Activated naive CD8-positive, alpha-beta T cell treated with anti-CD3 and anti-CD28 coated beads, Interleukin-2, amount 10 ng/mL, durations not matched to agents 7 days and 5 days (primary cell): Measurements from ENCODE around the gene KLF13. TPM values are rescaled to one million over a fixed set of nuclear protein-coding genes. Genes with fewer than 3 reads are reported as not detected.

Experiments used
- ATAC-seq: fragments of 150-1000 bp; cut with Tn5 transposase; one replicate; pipeline ENCODE4 v1.10.0; 2021; ENCODE audit warnings: low read depth, moderate library complexity
- POLR2A ChIA-PET: fragments of 350-600 bp; sonication (Branson Sonifier 250); formaldehyde crosslinking; loops from one replicate; lab custom pipeline; 2021; ENCODE audit warnings: antibody characterized with exemption; lab: Charles Lee
- DNase-seq: peaks from one replicate; pipeline ENCODE4 v3.0.0; 2021
- H3K27ac Mint-ChIP-seq: one replicate; pipeline ENCODE4 v1.8.0; 2022; ENCODE audit warnings: mild to moderate bottlenecking, mixed read lengths
- H3K27me3 Mint-ChIP-seq: one replicate; pipeline ENCODE4 v1.8.0; 2022; ENCODE audit warnings: mild to moderate bottlenecking, moderate library complexity, mixed read lengths
- H3K36me3 Mint-ChIP-seq: one replicate; pipeline ENCODE4 v1.8.0; 2021; ENCODE audit warnings: mild to moderate bottlenecking, mixed read lengths
- H3K4me1 Mint-ChIP-seq: one replicate; pipeline ENCODE4 v1.8.0; 2021; ENCODE audit warnings: mixed read lengths
- H3K4me3 Mint-ChIP-seq: one replicate; pipeline ENCODE4 v1.8.0; 2022; ENCODE audit warnings: mild to moderate bottlenecking, moderate library complexity, mixed read lengths
- H3K9me3 Mint-ChIP-seq: one replicate; pipeline ENCODE4 v1.8.0; 2021; ENCODE audit warnings: mixed read lengths
- total RNA-seq, 2 experiments: library from RNA; stranded (reverse); gene quantifications; one replicate each; pipeline ENCODE4 v1.2.3, GENCODE V29; 2021

The KLF13 gene
- total RNA-seq, 2 experiments from 2014 or later, result 230 to 252 TPM

DNA sequence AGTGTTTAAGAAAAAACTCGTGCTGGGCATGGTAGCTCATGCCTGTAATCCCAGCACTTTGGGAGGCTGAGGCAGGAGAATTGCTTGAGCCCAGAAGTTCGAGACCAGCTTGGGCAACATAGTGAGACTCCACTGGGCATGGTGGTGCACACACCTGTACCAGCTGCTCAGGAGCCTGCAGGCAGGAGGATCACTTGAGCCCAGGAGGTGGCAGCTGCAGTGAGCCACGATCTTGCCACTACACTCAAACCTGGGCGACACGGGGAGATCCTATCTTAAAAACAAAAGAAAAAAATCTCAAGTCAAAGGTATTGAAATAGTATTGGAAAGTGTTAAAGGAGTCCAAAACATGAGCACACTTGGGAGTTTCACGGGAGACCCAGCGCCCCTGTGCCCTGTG is 14.0 kb downstream of the KLF13 start:
- Mint-ChIP-seq H3K36me3 (peaks cover 7% of the 10 kb centered on the region), H3K9me3 (no peaks in the 10 kb centered on the region), H3K27ac (peak overlapping the region; percentile 100), H3K4me1 (peaks cover 92% of the 10 kb centered on the region), H3K4me3 (peak overlapping the region; percentile 56), H3K27me3 (no peaks in the 10 kb centered on the region)
- DNase-seq (no peak), ATAC-seq (no peak)
- POLR2A ChIA-PET, result interaction anchor here (11.5 to 18.1 kb wide), 2 partner anchors 13 to 20 kb away, joined by 126 to 390 read pairs; partner anchors contain the start of gene KLF13

DNA sequence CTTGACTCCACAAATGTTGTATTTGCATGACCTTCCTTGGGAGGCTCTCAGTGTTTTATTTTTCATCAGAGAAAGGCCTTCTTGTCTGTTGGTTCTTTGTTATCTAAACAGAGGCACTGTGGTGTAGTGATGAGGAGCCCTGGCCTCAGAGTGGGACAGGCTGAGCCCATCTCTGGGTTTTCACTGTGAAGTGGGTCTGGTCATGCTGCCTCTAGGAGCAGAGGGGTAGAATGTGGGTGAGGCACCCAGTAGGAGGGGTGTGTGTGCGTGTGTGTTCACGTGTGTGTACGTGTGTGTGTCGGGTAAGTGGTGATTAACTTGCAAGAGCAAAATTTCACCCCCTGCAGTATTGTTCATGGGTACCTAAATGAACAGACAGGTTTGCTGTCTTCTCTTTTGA is 14.4 kb downstream of the KLF13 start:
- H3K36me3 Mint-ChIP-seq, result peaks cover 9% of the 10 kb centered on the region
- DNase-seq (no peak), ATAC-seq (no peak)
- no peaks in the 10 kb centered on the region for H3K27me3 Mint-ChIP-seq
- H3K4me3 Mint-ChIP-seq, result peak overlapping the region; percentile 54
- H3K9me3 Mint-ChIP-seq, result no peaks in the 10 kb centered on the region
- POLR2A ChIA-PET, result interaction anchor here (11.5 to 18.1 kb wide), 2 partner anchors 14 to 20 kb away, joined by 126 to 390 read pairs; partner anchors contain the start of gene KLF13
- peak overlapping the region; percentile 100 for H3K27ac Mint-ChIP-seq
- peaks cover 87% of the 10 kb centered on the region for H3K4me1 Mint-ChIP-seq

DNA sequence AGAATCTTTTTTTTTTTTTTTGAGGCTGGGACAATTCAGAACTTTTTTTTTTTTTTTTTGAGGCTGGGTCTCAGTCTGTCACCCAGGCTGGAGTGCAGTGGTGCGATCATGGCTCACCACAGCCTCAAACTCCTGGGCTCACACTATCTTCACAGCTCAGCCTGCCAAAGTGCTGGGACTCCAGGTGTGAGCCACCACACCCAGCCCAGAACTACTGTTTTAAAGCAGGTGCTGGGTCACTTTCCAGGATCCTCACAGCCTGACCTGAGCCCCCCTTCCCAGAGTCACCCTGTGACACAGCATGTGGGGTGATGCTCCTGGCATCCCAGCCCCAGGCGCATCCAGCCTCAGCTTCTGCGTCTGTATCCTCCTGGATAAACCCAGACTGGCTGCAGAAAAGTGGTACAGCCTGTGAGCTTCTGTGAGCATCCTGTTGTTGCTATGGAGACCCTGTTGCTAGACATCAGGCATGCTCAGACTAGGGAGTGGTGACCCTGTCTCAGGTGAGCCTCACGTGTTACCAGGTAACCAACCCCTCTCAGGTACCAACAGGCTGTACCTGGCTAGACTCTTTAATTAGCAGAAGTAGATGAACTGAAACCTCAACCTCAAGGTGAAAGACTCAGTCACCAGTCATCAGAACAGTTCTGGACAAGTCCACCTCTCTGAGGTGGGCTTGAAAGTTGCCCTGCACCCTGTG is 15.0 kb downstream of the KLF13 start:
- Mint-ChIP-seq H3K27ac (peak overlapping the region; percentile 100), H3K27me3 (no peaks in the 10 kb centered on the region), H3K4me1 (peaks cover 86% of the 10 kb centered on the region), H3K9me3 (no peaks in the 10 kb centered on the region), H3K36me3 (peaks cover 14% of the 10 kb centered on the region), H3K4me3 (peak overlapping the region; percentile 95)
- ATAC-seq, result no peak
- no peak for DNase-seq
- POLR2A ChIA-PET, result interaction anchor here (0.8 to 18.1 kb wide), 5 partner anchors 8 to 94 kb away, joined by 4 to 390 read pairs (median 5); partner anchors contain the start of gene KLF13

DNA sequence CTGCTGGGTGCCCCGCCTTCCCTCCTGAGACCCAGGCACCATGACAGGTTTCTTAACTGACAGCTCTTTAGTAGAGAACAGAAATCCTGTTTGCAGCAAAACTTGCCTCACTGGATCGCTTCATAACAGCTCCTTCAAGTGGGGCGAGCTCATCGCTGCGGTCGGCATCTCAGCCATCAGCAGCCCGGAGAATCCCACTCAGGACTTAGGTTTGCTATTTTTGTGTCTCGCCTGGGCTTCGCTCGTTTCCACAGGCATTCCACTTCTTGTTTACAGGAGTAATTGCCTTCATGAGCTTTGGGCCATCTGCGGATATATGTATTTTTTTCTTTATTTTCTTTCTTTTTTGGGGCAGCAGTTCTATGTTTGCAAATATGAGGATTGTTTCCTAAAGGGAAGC is 15.7 kb downstream of the KLF13 start:
- Mint-ChIP-seq H3K36me3 (peaks cover 15% of the 10 kb centered on the region), H3K4me3 (peak overlapping the region; percentile 95), H3K27me3 (no peaks in the 10 kb centered on the region), H3K27ac (peak overlapping the region; percentile 100), H3K4me1 (peaks cover 87% of the 10 kb centered on the region), H3K9me3 (no peaks in the 10 kb centered on the region)
- POLR2A ChIA-PET, result interaction anchor here (0.8 to 18.1 kb wide), 5 partner anchors 8 to 93 kb away, joined by 4 to 390 read pairs (median 5); partner anchors contain the start of gene KLF13
- DNase-seq, result no peak
- ATAC-seq, result no peak

DNA sequence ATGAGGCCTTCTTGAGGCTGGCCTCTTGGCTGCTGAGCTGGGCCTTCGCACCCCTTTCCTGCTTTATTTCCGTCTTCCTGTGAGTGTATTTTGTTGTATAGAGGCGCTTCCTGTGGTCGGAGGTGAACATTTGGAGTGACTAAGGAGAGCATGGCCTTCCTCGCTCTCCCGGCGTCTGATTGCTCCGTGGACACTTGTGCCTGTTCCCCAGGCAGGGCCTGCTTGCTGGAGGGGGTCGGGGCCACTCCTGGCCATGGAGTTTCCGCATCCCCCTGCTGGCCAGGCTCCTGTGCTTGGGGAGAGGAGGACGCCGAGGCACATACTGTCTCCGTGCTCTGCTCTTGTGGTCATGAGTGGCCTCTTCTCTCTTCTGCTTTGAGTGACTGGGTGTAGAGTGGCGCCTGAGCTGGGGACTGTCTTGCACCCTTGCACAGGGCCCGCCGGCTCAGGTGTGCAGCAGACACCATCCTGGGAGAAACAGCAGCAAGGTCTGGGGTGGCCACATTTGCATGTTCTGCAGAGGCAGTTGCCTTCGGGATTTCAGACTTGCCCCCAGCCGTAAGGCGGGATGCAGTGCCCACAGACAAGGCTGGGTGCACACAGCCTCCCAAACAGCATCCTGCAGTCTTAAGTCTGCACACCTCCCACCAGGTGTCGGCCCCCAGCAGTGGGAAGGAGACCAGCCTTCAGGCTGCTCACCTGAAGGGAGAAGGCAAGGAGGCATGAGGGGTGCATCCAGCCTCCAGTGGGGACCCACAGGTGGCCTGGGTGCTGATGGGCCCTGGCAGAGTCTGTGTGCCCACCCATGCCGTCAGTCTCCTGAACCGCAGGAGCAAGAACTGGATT is 16.4 kb downstream of the KLF13 start:
- Mint-ChIP-seq H3K27ac (peak overlapping the region; percentile 100), H3K4me1 (peaks cover 86% of the 10 kb centered on the region), H3K9me3 (no peaks in the 10 kb centered on the region), H3K27me3 (no peaks in the 10 kb centered on the region), H3K4me3 (peak overlapping the region; percentile 95), H3K36me3 (peaks cover 19% of the 10 kb centered on the region)
- DNase-seq (no peak), ATAC-seq (no peak)
- POLR2A ChIA-PET, result interaction anchor here (0.8 to 18.1 kb wide), 5 partner anchors 9 to 92 kb away, joined by 4 to 390 read pairs (median 5); partner anchors contain the start of gene KLF13

DNA sequence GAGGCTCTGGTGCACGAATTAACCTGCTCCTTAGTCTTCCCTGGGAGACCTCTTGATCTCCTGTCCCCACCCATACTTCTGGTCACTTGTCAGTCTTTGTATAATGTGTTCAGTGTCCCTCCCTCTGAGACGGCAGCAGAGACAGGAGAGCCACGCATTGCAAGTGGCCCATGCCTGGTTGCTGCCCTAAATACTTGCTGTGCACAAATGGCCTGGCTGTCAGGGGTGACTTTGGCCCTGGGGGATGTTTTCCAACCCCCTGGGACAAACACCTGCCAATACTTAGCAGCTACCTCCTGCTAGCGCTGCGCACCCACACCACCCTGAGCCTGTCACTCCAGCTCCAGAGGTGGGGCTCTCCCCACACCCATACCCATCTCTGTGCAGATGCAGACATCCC is 17.2 kb downstream of the KLF13 start:
- Mint-ChIP-seq H3K4me3 (peak overlapping the region; percentile 95), H3K4me1 (peaks cover 86% of the 10 kb centered on the region), H3K36me3 (peaks cover 23% of the 10 kb centered on the region), H3K27me3 (no peaks in the 10 kb centered on the region), H3K9me3 (no peaks in the 10 kb centered on the region), H3K27ac (peak overlapping the region; percentile 100)
- DNase-seq, result no peak
- POLR2A ChIA-PET, result interaction anchor here (2.9 to 18.1 kb wide), 3 partner anchors 8 to 17 kb away, joined by 11 to 390 read pairs (median 126); partner anchors contain the start of gene KLF13
- no peak for ATAC-seq

DNA sequence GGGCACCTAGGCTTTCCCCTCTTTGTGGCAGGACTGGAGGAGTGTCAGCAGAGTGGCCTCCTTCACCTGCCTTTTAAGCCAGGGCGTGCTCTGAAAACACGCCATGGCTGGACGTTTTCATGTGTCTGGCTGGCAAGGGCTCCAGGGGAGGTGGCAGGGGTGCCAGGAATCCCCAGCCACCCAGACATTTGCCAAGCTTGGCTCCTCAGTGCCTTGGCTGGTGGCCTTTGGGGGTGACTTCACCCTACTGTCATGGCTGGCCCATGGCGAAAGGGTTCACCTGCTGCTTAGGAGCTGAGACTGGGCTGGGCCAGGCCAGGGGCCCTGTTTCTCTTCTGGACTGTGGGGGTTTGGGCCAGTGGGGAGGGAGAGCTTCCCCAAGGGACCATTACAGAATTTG is 17.6 kb downstream of the KLF13 start:
- ATAC-seq (no peak), DNase-seq (no peak)
- POLR2A ChIA-PET, result interaction anchor here (2.9 to 18.1 kb wide), 3 partner anchors 9 to 17 kb away, joined by 11 to 390 read pairs (median 126); partner anchors contain the start of gene KLF13
- H3K4me1 Mint-ChIP-seq, result peaks cover 86% of the 10 kb centered on the region
- peak overlapping the region; percentile 100 for H3K27ac Mint-ChIP-seq
- no peaks in the 10 kb centered on the region for H3K9me3 Mint-ChIP-seq
- H3K4me3 Mint-ChIP-seq, result peak overlapping the region; percentile 95
- H3K36me3 Mint-ChIP-seq, result peaks cover 23% of the 10 kb centered on the region
- H3K27me3 Mint-ChIP-seq, result no peaks in the 10 kb centered on the region

DNA sequence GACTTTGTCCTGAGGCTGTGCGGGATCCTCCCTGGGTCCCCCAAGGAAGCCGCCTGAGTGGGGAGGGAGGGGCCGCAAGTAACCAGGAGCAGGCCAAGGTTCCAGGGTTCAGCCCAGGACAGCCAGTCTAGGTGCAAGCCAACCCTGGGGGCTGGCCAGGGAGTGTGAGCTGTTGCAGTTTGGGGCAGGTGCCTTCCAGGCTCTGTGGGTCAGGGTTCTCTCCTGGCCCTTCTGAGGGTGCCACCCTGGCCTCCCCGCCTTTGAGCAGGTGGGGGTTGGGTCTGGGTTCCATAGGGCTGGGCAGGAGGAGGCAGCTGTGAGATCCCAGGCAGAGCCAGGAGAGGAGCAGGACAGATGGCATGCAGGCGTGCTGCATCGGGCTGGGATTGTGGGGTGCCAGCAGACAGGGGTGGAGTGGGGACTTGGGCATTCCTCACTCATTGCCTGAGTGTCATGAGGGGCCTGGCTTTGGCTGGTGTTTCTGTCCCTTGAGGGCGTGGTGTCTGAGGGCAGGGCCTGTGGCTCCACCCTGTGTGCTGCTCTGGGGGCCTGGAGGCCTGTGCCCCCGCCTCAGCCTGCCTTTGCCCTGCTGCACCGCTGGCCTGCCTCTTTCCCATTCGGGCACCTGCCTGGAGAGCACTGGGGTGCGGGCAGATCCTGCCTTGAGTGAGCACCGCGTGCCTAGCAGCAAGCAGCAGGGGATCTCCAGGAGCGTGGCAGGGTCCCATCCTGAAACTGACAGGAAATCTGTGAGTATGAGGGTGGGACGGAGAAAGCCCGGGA is 18.4 kb downstream of the KLF13 start:
- ATAC-seq, result peak; percentile 32
- H3K36me3 Mint-ChIP-seq, result peaks cover 25% of the 10 kb centered on the region
- POLR2A ChIA-PET, result interaction anchor here (1.5 to 18.1 kb wide), 8 partner anchors 10 to 139 kb away, joined by 5 to 390 read pairs (median 14); partner anchors contain the start of gene KLF13

DNA sequence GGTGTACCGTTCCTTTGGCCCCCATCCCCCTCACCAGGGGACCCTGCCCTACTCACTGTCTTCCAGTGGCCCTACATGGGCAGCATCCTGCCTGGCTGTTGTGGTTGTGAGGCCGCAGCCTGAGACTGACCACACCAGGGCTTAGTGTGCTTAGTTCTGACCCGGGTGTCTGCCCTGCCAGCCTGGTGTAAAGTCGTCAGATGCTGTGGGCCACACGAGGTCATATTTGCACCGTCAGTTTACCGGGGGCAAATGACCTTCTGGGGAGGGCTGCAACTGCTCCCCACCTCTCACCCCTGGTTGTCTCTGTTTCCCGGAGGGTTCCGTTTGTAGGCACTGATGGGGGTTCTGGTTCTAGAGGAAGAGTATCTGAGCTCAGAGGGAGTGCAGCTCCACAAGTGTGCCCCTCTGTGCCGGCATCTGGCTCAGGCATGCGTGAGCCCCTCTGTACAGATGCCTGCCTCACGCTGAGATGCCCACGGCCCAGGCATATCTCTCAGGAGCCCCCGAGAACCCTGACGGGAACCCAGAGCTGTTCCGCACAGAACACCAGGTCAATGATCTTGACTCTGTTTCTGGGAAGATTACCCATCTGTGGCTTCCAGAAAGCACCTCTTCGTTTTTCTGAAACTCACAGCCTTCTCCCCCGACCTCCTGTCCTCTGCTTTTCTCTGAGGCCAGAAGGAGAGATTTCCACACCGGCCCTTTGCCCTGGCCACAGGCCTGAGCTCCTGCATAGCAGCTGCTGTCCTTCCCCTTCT is 19.2 kb downstream of the KLF13 start:
- Mint-ChIP-seq H3K4me3 (peak overlapping the region; percentile 95), H3K27me3 (no peaks in the 10 kb centered on the region), H3K9me3 (no peaks in the 10 kb centered on the region), H3K27ac (peak overlapping the region; percentile 100), H3K36me3 (peaks cover 24% of the 10 kb centered on the region), H3K4me1 (peaks cover 85% of the 10 kb centered on the region)
- POLR2A ChIA-PET, result interaction anchor here (0.8 to 18.1 kb wide), 12 partner anchors 10 to 138 kb away, joined by 3 to 390 read pairs (median 10); partner anchors contain the start of gene KLF13
- DNase-seq (no peak), ATAC-seq (peak; percentile 3)

More for the DNA sequence above, 18.4 kb downstream of the KLF13 start:
- no peaks in the 10 kb centered on the region for H3K27me3 Mint-ChIP-seq
- H3K9me3 Mint-ChIP-seq, result no peaks in the 10 kb centered on the region
- peak; percentile 65 for DNase-seq
- H3K27ac Mint-ChIP-seq, result peak overlapping the region; percentile 100
- H3K4me3 Mint-ChIP-seq, result peak overlapping the region; percentile 95
- H3K4me1 Mint-ChIP-seq, result peaks cover 85% of the 10 kb centered on the region

DNA sequence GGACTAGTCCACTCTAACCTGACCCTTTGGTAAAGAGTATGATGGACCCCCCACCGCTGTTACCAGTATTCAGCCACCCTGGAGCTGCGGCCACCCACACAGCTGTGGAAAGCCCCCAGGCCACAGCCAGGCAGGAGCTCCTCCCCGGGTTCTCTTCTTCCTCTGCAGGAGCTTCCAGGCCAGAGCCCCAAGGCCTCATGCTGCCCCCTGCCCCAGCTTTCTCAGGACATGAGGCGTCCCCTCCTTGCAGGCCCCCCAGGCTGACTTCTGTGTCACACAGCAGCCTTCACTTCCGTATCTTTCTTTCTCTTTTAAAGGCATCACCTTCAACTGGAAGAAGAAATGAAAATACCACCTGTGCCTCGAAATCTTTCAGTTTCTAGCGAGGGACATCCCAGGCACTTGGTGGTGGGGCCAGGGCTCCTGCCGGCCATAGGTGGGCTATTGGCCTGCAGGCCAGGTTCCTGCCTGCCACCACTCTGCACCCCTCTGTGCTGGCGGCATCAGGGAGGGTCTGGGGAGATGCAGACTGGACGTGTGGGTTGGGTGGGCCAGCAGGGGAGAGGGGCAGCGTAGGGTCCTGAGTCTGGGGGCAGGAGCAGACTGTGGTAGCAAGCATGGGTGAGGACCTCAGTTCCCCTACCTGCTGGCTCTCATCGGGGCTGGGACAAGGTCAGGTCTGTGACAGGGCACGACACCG is 19.9 kb downstream of the KLF13 start:
- ATAC-seq (peak; percentile 6), DNase-seq (no peak)
- H3K4me1 Mint-ChIP-seq, result peaks cover 85% of the 10 kb centered on the region
- no peaks in the 10 kb centered on the region for H3K9me3 Mint-ChIP-seq
- H3K27me3 Mint-ChIP-seq, result no peaks in the 10 kb centered on the region
- POLR2A ChIA-PET, result interaction anchor here (0.8 to 18.1 kb wide), 14 partner anchors 11 to 142 kb away, joined by 3 to 390 read pairs (median 8); partner anchors contain the start of gene KLF13
- peak overlapping the region; percentile 100 for H3K27ac Mint-ChIP-seq
- H3K36me3 Mint-ChIP-seq, result peaks cover 25% of the 10 kb centered on the region
- H3K4me3 Mint-ChIP-seq, result peak overlapping the region; percentile 95
